IMR-90 (cell line): ENCODE results near the gene IGFBP7.

Experiments
- BHLHE40 ChIP-seq: fragments of 150-350 bp; IDR thresholded peaks from 2 replicates; pipeline ENCODE4 v1.6.1; 2016; ENCODE audit warnings: mild to moderate bottlenecking, low read depth, low read length
- CTCF ChIP-seq: conservative IDR thresholded peaks from 2 replicates; pipeline ENCODE4 v1.5.1; 2012; ENCODE audit warnings: mild to moderate bottlenecking, low read depth, low read length, improper control_type of control experiment
- ELK1 ChIP-seq: fragments of 150-350 bp; IDR thresholded peaks from 2 replicates; pipeline ENCODE4 v1.6.1; 2016; ENCODE audit warnings: low read depth, mild to moderate bottlenecking, low read length, moderate library complexity, borderline replicate concordance
- POLR2A ChIP-seq: IDR thresholded peaks from 2 replicates; pipeline ENCODE4 v1.6.1; 2012; ENCODE audit warnings: mild to moderate bottlenecking, low read depth, low read length
- RFX5 ChIP-seq: IDR thresholded peaks from 2 replicates; pipeline ENCODE4 v1.8.0; 2012; ENCODE audit warnings: low read depth, mild to moderate bottlenecking, low read length, moderate library complexity

GRCh38 chr4:56995525-56995924 is 114.7 kb downstream of the IGFBP7 start:
- no peak for TF ChIP-seq BHLHE40
- no peak for TF ChIP-seq CTCF
- no peak for TF ChIP-seq RFX5
- no peak for TF ChIP-seq POLR2A
- no peak for TF ChIP-seq ELK1
